Stimulated activated CD8-positive, alpha-beta memory T cell treated with anti-CD3 and anti-CD28 coated beads, Interleukin-7, amount 100 ng/mL, for 48 hours (primary cell): ENCODE results near the gene MAPK8IP2.
A peak's percentile ranks its signal among the peaks of the same experiment; 100 is the strongest.
"Not testable (repeated sequence)": the region's sequence is repeated elsewhere in the genome, so short reads cannot be mapped to it uniquely, and the experiment has no call there.

Experiments
- DNase-seq, 2 donors: peaks; one replicate each; pipeline ENCODE4 v3.0.0-alpha.2; 2020; ENCODE audit warnings: low read depth in 1 of 2; ENCODE audit errors: extremely low read depth in 1 of 2

MAPK8IP2 gene

GRCh38 chr22:50612528-50613221 is 12.1 kb downstream of the MAPK8IP2 start:
- DNase-seq, result no peak

DNA sequence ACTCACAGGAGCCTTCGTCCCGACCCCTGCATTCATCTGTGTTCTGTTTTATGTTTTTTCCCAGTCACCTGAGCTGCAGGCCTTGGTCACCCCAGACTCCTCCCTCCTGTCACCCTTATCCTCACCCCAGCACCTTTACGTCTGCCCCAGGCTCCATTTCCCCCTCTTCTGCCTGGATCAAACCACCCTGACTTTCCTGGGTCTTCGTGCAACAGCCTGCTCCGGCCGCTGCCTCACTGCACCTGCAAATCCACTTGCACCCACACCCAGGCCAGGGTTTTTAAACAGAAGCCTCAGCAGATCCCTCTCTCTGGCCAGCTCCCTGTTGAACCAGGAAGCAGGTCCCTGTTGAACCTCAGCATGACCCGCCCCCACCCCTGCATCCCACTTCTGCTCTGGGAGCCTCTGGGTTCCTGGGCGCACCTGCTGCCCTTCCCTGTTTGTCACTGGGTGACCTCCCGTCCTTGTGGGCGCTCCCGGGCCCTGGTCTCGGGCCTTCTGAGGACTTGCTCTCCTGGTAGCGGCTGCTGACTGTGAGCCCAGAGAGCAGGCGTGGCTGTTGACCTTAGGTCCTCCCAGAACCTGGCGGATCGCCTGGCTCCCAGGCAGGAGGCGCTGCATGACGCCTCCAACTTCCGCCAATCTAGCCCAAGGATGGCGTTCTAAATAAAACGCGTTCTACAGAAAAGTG is 12.8 kb downstream of the MAPK8IP2 start:
- no peak for DNase-seq

DNA sequence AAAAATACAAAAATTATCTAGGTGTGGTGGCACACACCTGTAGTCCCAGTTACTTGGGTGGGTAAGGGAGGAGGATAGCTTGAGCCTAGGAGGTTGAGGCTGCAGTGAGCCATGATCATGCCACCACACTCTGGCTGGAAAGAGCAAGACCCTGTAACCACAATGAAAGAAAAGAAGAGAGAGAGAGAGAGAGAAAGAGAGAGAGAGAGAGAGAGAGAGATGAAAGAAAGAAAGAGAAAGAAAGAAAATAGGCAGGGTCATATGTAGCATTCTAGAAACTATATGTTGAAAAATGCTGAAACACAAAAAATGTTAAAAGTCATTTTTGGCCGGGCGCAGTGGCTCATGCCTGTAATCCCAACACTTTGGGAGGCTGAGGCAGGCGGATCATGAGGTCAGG is 13.7 kb downstream of the MAPK8IP2 start:
- DNase-seq, result not testable (repeated sequence)

DNA sequence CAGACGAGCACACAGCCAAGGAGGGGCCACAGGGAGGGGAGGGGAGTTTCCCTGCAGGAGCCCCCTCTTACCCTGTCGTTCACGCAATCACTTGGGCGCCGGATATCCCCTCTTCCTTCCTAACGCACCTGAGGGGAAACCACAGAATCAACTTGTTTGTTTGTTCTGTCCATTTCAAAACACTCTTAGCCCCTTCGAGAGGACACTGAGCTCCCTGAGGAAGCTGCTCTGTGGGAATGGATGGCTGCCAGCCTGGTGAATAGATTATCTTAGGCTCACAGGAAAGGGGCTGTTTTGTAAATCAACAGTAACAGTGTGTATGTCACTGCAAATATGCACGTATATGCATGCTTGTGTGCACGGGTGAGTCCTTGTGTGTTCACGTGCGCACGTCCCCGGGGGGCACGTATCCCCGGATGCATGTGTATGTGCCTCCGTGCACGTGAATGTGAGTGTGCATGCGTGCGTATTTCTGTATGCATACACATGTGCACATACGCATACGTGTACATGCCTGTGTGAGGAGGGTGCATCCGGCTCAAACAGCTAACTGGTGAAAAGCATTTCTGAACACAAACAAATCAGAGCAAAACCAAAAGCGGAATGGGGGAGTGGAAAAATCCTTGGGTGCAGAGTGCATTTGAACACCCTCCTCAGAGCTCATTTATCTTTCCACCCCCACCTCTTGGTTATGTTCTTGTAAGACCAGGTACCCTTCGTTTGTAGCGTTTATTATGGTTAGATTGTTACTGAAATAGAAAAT is 20.2 kb downstream of the MAPK8IP2 start:
- peak in 1 of 2 donors; percentile 79 for DNase-seq

- DNase-seq, result peak in 1 of 2 donors; percentile 59
These were observed 20.8 kb downstream of the MAPK8IP2 start for GRCh38 chr22:50621356-50621880.

GRCh38 chr22:50621948-50622722 is 21.5 kb downstream of the MAPK8IP2 start:
- no peak for DNase-seq

DNA sequence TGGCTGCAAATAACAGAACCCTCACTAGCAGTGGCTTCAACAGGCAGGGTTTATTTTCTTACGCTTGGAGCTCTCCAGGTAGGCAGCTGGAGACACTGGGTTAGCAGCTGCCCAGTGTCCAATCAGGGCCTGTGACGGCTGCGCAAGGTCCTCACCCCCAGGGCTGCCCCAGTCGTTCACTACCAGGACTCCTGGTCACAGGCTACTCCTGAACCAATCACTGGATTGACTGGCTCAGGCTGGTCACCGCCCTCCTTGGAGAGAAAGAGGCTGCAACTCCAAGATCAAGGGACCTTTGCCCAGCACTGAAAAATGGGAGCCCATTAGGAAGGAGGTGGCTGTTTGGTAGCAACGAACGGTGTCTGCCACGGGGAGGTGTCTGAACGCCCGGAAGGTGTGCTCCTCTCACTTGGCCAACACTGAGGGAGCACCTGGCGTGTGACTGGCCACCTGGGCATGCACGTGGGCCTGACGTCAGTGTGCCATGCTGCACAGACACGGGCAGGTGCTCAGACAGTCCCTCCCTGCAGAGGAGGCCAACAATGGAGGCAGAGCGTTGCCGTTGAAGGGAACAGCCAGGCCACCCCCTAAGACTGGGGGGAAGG is 22.2 kb downstream of the MAPK8IP2 start:
- DNase-seq, result no peak

DNA sequence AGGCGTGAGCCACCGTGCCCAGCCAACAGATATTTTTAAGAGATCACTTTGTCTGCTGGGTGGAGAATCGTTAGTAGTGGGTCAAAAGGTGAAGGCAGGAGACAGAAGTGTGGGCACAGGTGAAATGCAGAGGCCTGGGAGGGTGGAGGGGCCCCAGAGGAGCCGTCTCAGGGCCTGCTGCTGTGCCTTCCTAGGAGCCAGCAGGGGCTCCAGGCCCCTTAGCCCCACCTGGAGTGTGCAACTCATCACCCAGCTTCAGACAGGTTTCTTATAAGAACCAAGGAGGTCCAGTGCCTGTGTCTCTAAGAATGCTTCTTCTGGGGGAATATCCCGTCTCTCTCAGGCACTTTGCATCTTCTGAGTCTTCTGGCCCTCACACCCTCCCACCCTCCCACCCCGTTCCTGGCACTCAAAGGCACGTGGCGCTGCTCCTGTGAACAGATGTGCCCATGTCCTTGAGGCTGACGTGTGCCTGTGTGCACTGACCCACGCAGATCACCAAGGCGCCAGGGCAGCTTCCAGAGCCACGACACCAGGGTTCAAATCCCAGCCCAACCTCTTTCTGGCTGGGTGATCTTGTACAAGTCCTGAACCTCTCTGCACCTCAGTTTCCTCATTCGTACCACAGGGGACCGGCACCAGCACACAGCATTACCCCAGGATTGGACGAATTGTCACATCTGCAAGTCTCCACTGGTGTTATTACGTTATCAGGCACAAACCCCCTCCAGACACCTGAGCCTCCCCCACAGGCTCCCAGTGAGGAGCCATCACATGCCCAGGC is 23.9 kb downstream of the MAPK8IP2 start:
- DNase-seq, result no peak

GRCh38 chr22:50625131-50625567 is 24.6 kb downstream of the MAPK8IP2 start:
- DNase-seq, result no peak

DNA sequence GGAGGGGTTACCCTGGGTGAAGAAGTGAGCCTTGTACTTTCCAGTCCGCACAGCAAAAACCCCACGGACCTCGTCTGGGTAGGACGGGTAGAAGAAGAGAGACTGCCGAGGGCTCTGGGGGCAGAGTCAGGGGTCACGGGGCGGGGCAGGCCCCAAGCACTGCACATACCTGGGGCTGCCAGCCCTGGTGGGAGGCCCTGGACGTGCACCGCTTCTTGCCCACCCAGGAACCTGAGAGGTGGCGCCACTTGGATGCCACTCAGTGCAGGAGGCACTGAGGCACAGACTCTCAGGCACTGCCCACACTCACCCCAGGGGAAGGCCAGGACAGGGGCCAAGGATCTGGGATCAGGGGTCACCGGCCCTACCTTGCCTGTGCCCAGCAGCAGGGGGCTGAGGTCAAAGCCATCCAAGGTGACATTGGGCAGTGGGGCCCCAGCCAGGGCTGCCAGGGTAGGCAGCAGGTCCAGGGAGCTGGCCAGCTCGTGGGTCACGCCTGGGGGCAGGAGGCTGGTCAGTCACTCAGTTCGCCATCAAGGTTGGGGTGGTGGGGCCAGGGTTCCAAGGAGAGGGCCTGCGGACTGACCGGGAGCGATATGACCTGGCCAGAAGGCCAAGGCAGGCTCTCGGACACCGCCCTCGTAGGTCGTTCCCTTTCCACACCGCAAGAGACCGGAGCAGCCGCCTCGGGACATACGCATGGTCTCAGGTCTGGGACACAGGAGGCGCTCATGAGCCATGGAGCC is 25.1 kb downstream of the MAPK8IP2 start:
- DNase-seq, result no peak

DNA sequence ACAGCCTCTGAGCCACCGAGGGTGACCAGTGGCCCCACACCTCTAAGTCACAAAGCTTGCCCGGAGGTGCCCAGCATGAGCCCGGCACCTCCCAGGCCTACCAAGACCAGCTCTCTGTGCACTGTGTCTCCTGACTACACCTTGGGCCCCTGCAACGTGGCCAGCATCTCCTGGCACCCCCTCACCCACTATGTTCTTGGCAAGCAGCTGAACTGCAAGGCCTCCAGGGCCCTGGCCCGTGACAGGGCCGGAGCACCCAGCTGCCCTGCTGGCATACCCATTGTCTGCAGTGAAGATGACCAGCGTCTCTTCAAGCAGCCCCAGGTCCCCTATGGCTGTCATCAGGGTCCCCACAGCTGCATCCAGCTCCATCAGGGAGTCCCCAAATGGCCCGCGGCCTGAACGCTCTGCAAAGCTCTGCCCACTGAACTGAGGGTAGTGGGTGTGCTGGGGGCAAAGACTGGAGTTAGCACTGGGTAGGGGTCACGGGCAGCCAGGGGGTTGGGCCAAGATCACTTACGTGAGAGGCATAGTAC is 25.8 kb downstream of the MAPK8IP2 start:
- no peak for DNase-seq

DNA sequence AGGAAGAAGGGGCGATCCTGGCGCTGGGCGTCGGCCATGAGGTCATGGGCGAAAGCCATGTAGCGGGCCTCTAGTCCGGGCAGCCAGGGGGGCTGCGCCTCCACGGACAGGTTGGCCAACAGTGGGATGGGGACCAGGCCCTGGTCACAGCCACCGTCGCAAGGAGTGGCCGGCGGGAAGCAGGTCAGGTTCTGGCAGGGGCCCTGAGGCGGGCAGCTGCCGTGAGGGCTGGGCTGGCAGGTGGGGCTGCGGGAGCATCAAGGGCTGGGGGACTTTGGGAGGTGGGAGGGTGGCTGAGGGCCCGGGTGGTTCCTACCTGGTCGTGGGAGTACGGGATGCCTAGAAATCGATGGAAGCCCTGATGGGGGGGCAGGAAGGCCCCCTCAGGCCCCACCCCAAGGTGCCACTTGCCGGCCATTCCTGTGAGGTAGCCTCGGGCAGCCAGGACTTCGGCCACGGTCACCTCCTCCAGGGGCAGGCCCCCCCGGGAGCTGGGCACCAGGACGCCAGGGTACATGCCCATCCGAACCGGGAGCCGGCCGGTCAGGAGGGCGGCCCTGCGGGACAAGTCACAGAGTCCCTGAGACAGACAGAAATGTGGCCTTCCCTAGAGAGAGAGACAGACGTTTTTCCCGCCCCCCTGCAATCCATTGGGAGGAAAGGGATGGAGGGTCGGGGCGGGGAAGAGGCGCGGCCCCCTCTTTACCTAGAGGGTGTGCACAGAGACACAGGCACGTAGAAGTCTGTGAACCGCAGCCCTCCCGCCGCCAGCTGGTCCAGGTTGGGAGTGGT is 26.5 kb downstream of the MAPK8IP2 start:
- no peak for DNase-seq

- DNase-seq, result peak; percentile 52 to 64
These were observed 27.3 kb downstream of the MAPK8IP2 start, which contains the start of gene ARSA for GRCh38 chr22:50627642-50628542. Gene ARSA (minus strand): TSS chr22:50628152. CDS start chr22:50627779, 373 bp downstream.

DNA sequence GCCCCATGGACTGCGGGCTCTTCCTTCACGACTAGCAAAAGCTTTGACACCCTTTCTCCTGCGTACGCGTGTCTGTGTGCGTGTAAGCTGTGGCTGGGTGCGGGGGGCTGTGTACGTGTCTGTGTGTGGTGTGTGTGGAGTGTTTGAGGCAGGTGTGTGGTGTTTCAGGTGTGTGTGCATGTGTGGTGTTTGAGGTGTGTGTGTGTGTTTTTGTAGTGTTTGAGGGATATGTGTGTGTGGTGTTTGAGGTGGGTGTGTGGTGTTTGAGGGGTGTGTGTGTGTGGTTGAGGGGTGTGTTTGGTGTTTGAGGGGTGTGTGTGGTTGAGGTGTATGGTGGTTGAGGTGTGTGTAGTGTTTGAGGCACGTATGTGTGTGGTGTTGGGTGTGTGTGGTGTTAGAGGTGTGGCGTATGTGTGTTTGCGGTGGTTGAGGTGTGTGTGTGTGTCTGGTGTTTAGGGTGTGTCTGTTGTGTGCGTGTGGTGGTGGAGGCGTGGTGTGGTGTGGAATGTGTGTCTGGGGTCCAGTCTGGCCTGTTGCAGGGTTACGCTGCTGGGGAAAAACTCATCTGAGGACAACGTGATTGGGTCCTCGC is 28.0 kb downstream of the MAPK8IP2 start:
- no peak for DNase-seq

GRCh38 chr22:50630376-50630775 is 29.8 kb downstream of the MAPK8IP2 start:
- no peak for DNase-seq

GRCh38 chr22:50633086-50633485 is 32.5 kb downstream of the MAPK8IP2 start:
- no peak for DNase-seq
